Natural killer cell treated with Interleukin-12 subunit alpha and Interleukin-12 subunit beta and Interleukin-15 and Interleukin-18, amount 100 ng/mL, for 72 hours (primary cell): ENCODE data around the gene EIF3B. TPM values are rescaled to one million over a fixed set of nuclear protein-coding genes. Genes with fewer than 3 reads are reported as not detected.
"Not testable (repeated sequence)": the region's sequence is repeated elsewhere in the genome, so short reads cannot be mapped to it uniquely, and the experiment has no call there.

Experiments
- ATAC-seq, 2 donors: fragments of 150-1000 bp; cut with Tn5 transposase in 1 of 2; sonication (Bioruptor Pico), chemical (Tn5 transposase) in 1 of 2; 2 replicates each; pipeline ENCODE4 v1.10.0; 2021
- DNase-seq: peaks from one replicate; pipeline ENCODE4 v3.0.0; 2022; ENCODE audit warnings: low spot score
- H3K27ac Mint-ChIP-seq, 2 donors: 1 replicate in 1 of 2; 2 replicates in 1 of 2; pipeline ENCODE4 v1.8.0; 2022; ENCODE audit warnings: mixed read lengths in 2 of 2, mild to moderate bottlenecking in 1 of 2, moderate library complexity in 1 of 2
- H3K27me3 Mint-ChIP-seq, 2 donors: 1 replicate in 1 of 2; 2 replicates in 1 of 2; pipeline ENCODE4 v1.8.0; 2022; ENCODE audit warnings: mixed read lengths in 2 of 2
- H3K36me3 Mint-ChIP-seq: one replicate; pipeline ENCODE4 v1.8.0; 2022; ENCODE audit warnings: mixed read lengths
- H3K4me1 Mint-ChIP-seq, 2 donors: 1 replicate in 1 of 2; 2 replicates in 1 of 2; pipeline ENCODE4 v1.8.0; 2022; ENCODE audit warnings: low read depth in 2 of 2, mixed read lengths in 2 of 2, mild to moderate bottlenecking in 1 of 2
- H3K4me3 Mint-ChIP-seq: one replicate; pipeline ENCODE4 v1.8.0; 2022; ENCODE audit warnings: mixed read lengths
- H3K9me3 Mint-ChIP-seq: 2 replicates; pipeline ENCODE4 v1.8.0; 2022; ENCODE audit warnings: mixed read lengths
- total RNA-seq, 2 donors: library from RNA; stranded (reverse); gene quantifications; one replicate each; pipeline ENCODE4 v1.2.3, GENCODE V29; 2022

The EIF3B gene
- total RNA-seq, 2 donors from 2014 or later, result 229 to 348 TPM

- peak; percentile 52 for DNase-seq
- no peak overlapping the region for H3K27ac Mint-ChIP-seq
- H3K9me3 Mint-ChIP-seq, result no peaks in the 10 kb centered on the region
- no peaks in the 10 kb centered on the region for H3K27me3 Mint-ChIP-seq
- no peak overlapping the region for H3K4me3 Mint-ChIP-seq
- H3K4me1 Mint-ChIP-seq, result no peaks in the 10 kb centered on the region
- no peaks in the 10 kb centered on the region for H3K36me3 Mint-ChIP-seq
- no peak for ATAC-seq
Observed at GRCh38 chr7:2387897-2388636, 33.4 kb downstream of the EIF3B start.

GRCh38 chr7:2388637-2388954 is 34.0 kb downstream of the EIF3B start:
- Mint-ChIP-seq H3K27me3 (no peaks in the 10 kb centered on the region), H3K36me3 (no peaks in the 10 kb centered on the region), H3K4me1 (no peaks in the 10 kb centered on the region), H3K27ac (no peak overlapping the region), H3K9me3 (no peaks in the 10 kb centered on the region), H3K4me3 (no peak overlapping the region)
- ATAC-seq (no peak), DNase-seq (peak; percentile 60)

GRCh38 chr7:2390020-2390816 is 35.6 kb downstream of the EIF3B start:
- H3K36me3 Mint-ChIP-seq, DNase-seq, H3K27me3 Mint-ChIP-seq, H3K9me3 Mint-ChIP-seq, H3K4me3 Mint-ChIP-seq, ATAC-seq, H3K4me1 Mint-ChIP-seq, H3K27ac Mint-ChIP-seq: not testable (repeated sequence)

GRCh38 chr7:2393706-2394105 is 39.1 kb downstream of the EIF3B start:
- Mint-ChIP-seq H3K27me3 (no peaks in the 10 kb centered on the region), H3K36me3 (no peaks in the 10 kb centered on the region), H3K27ac (no peak overlapping the region), H3K4me3 (no peak overlapping the region), H3K9me3 (no peaks in the 10 kb centered on the region), H3K4me1 (peaks cover 10 to 12% of the 10 kb centered on the region in 2 donors)
- no peak for DNase-seq
- ATAC-seq, result no peak

GRCh38 chr7:2394566-2395082 is 40.0 kb downstream of the EIF3B start:
- H3K36me3 Mint-ChIP-seq, result no peaks in the 10 kb centered on the region
- H3K9me3 Mint-ChIP-seq, result no peaks in the 10 kb centered on the region
- H3K27ac Mint-ChIP-seq, result no peak overlapping the region
- ATAC-seq, result no peak
- no peaks in the 10 kb centered on the region for H3K27me3 Mint-ChIP-seq
- peak; percentile 58 for DNase-seq
- no peak overlapping the region for H3K4me3 Mint-ChIP-seq
- peaks cover 13 to 16% of the 10 kb centered on the region in 2 donors for H3K4me1 Mint-ChIP-seq

GRCh38 chr7:2398506-2398905 is 43.9 kb downstream of the EIF3B start:
- Mint-ChIP-seq H3K4me3 (no peak overlapping the region), H3K27ac (peak overlapping the region; percentile 31 to 42), H3K9me3 (no peaks in the 10 kb centered on the region), H3K36me3 (no peaks in the 10 kb centered on the region), H3K4me1 (peaks cover 24 to 29% of the 10 kb centered on the region in 2 donors), H3K27me3 (no peaks in the 10 kb centered on the region)
- ATAC-seq (no peak), DNase-seq (no peak)

- ATAC-seq (peak; percentile 7 to 10), DNase-seq (peak; percentile 75)
- Mint-ChIP-seq H3K4me1 (peaks cover 32 to 37% of the 10 kb centered on the region in 2 donors), H3K9me3 (no peaks in the 10 kb centered on the region), H3K27me3 (no peaks in the 10 kb centered on the region), H3K36me3 (no peaks in the 10 kb centered on the region), H3K27ac (peak overlapping the region; percentile 73 to 89), H3K4me3 (peak overlapping the region; percentile 75)
Observed at GRCh38 chr7:2399848-2400587, 45.4 kb downstream of the EIF3B start.

GRCh38 chr7:2402687-2403013 is 48.0 kb downstream of the EIF3B start:
- Mint-ChIP-seq H3K4me3 (peak overlapping the region; percentile 83), H3K4me1 (peaks cover 46 to 52% of the 10 kb centered on the region in 2 donors), H3K27ac (peak overlapping the region in 1 of 2 donors; percentile 46), H3K9me3 (no peaks in the 10 kb centered on the region), H3K27me3 (no peaks in the 10 kb centered on the region), H3K36me3 (no peaks in the 10 kb centered on the region)
- ATAC-seq (no peak), DNase-seq (no peak)

GRCh38 chr7:2403014-2403717 is 48.5 kb downstream of the EIF3B start, which contains the start of gene CHST12:
Gene CHST12 (plus strand): TSS chr7:2403611. CDS start chr7:2432640, 29,029 bp downstream.
- Mint-ChIP-seq H3K27me3 (no peaks in the 10 kb centered on the region), H3K36me3 (no peaks in the 10 kb centered on the region), H3K27ac (peak within 1 kb of the TSS; percentile 84 to 92), H3K4me3 (peak within 1 kb of the TSS; percentile 83), H3K4me1 (peaks cover 49 to 50% of the 10 kb centered on the region in 2 donors), H3K9me3 (no peaks in the 10 kb centered on the region)
- ATAC-seq (peak; percentile 85 to 89), DNase-seq (peak; percentile 96)

- DNase-seq, result no peak
- peak in 1 of 2 donors; percentile 37 for ATAC-seq
- Mint-ChIP-seq H3K27ac (peak overlapping the region; percentile 84 to 92), H3K4me3 (peak overlapping the region; percentile 83), H3K36me3 (no peaks in the 10 kb centered on the region), H3K9me3 (no peaks in the 10 kb centered on the region), H3K27me3 (no peaks in the 10 kb centered on the region), H3K4me1 (peaks cover 53 to 54% of the 10 kb centered on the region in 2 donors)
Observed at GRCh38 chr7:2403718-2404648, 49.4 kb downstream of the EIF3B start.

GRCh38 chr7:2404714-2405119 is 50.1 kb downstream of the EIF3B start:
- DNase-seq (no peak), ATAC-seq (no peak)
- H3K9me3 Mint-ChIP-seq, result no peaks in the 10 kb centered on the region
- peaks cover 55 to 56% of the 10 kb centered on the region in 2 donors for H3K4me1 Mint-ChIP-seq
- H3K36me3 Mint-ChIP-seq, result no peaks in the 10 kb centered on the region
- H3K4me3 Mint-ChIP-seq, result peak overlapping the region; percentile 83
- peak overlapping the region; percentile 84 to 92 for H3K27ac Mint-ChIP-seq
- no peaks in the 10 kb centered on the region for H3K27me3 Mint-ChIP-seq

- DNase-seq (no peak), ATAC-seq (no peak)
- Mint-ChIP-seq H3K36me3 (no peaks in the 10 kb centered on the region), H3K27me3 (no peaks in the 10 kb centered on the region), H3K4me1 (peaks cover 55 to 56% of the 10 kb centered on the region in 2 donors), H3K9me3 (no peaks in the 10 kb centered on the region), H3K4me3 (peak overlapping the region; percentile 83), H3K27ac (peak overlapping the region; percentile 84 to 92)
Observed at GRCh38 chr7:2405201-2405600, 50.6 kb downstream of the EIF3B start.
